Suppressor macrophage treated with lipopolysaccharide for 1 hour (primary cell): ENCODE data around the gene MYADML2.

Experiments used
- DNase-seq, 3 donors: peaks; one replicate each; pipeline ENCODE4 v3.0.0-alpha.2; 2020 to 2022

The MYADML2 gene

DNA sequence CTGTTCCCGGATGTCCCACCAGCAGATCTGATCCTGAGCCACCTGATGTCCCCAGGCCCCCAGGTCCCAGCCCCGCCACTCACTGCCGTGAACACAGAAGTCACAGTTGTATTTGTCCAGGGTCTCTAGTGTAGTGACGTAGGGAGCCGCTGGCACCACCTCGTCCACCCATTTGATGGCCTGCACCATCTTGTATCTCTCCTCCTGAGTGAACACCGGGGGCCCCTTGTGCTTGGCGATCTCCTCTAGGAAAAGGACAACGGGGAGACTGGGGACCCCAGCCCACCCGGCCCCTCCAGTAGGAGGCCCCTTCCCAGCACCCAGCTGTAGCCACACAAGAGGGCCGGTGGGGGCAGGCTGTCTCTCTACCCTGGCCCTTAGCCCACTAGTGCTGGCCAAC lies 38.2 kb downstream of the MYADML2 start:
- DNase-seq = no peak

DNA sequence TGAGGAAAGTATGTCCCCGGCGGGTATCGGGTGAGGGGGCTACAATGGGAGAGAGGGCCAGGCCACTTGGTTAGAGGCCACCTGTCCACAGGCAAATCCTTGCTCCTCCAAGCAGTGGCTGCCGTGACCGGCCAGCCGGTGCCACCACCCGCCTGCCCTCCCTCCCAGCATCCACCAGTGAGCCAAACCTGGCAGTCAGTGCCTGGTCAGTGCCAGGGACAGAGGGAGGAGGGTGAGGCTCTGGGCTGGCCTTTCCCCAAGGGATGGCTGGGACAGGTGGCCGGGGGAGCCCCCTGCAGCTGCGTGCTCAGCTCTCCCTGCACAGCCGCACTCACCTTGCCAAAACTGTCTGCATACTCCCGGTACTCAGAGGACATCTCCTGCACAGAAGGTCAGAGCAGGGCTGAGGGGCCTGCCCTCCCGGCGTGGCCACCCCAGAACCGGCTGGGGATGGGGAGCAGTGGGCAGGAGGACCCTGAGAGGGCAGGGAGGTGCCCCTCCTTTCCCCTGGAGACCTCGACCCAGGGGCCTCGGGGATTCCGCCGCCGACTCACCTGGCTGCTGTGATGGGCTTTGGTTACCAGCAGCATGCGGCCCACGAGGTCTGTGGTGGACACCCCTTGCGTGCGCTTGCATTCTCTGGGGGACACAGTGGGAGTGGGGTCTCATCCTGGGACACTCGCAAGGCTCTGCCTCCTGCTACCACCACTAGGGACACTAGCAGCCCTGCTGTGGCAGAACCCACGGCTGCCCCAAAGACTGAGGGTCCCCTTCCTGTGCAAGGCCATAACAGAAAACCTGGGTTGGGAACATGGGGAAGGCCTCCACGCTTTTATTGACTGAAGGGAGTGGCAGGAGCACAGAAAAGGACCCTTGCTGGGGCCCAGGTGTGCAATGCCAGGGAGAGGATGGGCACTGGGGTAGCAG lies 39.6 kb downstream of the MYADML2 start:
- no peak for DNase-seq

- DNase-seq = no peak
These were observed 40.4 kb downstream of the MYADML2 start for GRCh38 chr17:81906476-81907218.

GRCh38 chr17:81905993-81906392 lies 41.0 kb downstream of the MYADML2 start:
- DNase-seq = no peak

- no peak for DNase-seq
These were observed 41.6 kb downstream of the MYADML2 start for GRCh38 chr17:81905424-81905875.

DNA sequence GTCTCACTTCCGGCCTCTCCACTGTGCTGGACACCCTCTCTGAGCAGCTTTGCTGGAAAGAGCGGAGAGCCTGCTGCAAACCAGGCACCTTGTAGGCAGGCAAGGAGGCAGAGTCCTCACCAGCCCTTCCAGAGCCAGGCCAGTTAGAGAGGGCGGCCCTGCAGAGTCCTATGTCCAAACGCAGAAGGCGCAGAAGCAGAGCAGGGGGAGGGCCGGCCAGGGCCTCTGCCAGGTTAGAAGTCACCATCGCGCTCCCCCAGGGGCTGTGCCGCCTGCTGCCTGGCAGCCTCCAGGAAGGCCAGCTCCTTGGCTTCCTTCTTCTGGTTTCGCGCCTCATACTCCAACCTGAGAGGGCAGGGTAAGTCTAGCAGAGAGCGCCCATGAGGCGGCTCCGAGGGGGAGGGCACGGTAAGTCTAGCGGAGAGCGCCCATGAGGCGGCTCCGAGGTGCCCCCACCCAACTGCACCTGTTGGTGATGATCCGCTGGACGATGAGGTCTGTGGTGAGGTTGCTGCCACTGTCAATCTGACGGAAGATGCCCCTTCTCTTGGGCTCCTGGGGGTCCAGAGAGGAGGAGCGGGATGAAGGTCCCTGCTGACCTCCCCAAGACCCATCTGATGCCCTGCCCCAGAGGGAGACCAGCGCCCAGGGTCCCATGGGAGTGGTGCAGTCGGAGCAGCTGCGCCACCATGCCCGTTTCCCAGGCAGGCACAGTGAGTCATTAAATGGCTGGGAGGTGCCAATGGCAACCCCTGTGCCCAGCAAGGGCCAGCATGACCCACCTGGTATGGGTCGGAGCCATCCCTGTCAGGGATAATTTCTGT lies 42.2 kb downstream of the MYADML2 start:
- DNase-seq = no peak

- no peak for DNase-seq
These were observed 43.0 kb downstream of the MYADML2 start for GRCh38 chr17:81903896-81904599.

DNA sequence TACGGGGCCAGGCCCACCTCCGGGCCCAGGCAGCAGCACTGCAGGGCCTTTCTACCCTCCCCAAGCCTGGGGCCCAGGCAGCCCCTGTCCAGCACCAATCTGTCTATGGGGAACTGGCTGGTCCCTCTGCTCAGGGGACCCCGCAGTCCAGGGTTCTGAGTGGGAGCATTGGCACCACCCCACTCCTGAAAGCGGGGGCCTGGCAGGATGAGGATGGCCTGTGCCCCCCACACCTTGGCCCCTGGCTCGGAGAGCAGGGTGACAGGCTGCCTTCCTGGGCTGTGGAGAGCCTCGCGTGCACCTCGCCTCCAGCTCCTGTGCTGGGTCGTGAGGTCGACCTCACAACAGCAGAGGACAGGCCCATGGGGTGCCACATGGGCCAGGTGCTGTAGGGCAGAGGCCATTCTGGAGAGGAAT lies 43.6 kb downstream of the MYADML2 start:
- no peak for DNase-seq

- no peak for DNase-seq
These were observed 44.2 kb downstream of the MYADML2 start for GRCh38 chr17:81902653-81903414.

GRCh38 chr17:81902023-81902652 lies 44.9 kb downstream of the MYADML2 start, which contains the start of gene NPB:
NPB (plus strand) TSS chr17:81902238; CDS start chr17:81902278, 40 bp downstream.
- DNase-seq = peak in 2 of 3 donors; percentile 40 to 67

DNA sequence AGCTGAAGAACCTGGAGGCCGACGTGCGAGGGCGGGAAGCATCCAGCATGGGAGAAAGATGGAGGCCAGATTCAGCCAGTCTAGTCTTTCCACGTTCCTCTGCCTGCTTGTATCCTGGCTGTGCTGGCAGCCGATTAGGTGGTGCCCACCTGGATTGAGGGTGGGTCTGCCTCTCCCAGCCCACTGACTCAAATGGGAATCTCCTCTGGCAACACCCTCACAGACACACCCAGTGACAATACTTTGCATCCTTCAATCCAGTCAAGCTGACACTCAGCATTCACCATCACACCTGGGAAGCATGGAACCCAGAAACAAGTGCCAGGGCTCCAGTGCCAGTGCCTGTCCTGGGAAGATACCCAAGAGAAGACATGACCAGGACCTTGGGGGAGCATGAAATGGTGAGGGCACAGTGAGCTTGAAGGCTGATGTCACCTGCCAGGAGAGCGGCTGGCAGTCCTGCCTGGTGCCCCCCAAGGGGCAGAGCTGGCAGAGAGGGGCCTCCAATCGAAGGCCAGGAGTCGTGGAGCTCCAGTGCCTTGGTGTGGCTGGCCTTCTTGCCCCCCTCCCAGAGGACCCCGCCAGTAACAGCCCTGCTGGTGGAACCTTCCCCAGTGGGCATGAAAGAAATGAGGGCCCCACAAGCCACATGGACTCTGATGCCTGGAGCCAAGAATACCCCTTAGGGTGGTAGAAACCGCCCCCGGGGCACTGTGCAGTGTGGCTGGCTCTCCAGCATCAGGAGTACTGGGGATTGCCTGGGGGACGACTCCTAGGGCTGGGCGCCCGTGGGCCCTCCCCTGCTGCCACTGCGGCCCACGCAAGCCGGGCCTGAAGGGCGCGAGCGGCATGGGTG lies 45.6 kb downstream of the MYADML2 start:
- no peak for DNase-seq

DNA sequence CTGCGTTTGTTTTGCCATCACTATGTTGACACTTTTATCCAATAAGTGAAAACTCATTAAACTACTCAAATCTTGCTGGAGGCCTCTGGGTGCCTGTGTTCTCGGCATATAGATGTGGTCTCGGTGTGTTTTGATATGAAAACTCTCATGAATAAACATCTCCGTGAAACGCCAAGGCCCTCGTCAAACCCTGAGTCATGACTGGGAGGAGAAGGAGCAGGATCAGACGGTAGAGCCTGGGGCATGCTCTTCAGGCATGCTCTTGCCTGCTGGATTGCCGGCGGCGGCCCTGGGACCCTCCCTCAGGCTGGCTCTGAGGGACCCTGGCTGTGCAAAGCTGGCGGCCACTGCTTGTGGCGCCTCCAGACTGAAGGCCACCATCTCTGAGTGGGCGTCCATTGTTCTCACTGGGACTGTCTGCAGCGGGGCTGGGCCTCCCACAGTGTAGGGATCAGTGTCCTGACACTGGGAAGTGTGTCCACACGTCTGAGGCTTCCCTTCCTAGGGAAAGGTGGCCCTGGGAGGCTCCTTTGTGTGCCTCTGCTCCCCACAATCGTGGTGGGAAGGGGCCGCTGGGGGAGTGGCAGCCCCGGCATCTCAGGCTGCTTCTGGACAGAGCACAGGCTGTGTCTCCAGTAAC lies 46.7 kb downstream of the MYADML2 start:
- DNase-seq = no peak

DNA sequence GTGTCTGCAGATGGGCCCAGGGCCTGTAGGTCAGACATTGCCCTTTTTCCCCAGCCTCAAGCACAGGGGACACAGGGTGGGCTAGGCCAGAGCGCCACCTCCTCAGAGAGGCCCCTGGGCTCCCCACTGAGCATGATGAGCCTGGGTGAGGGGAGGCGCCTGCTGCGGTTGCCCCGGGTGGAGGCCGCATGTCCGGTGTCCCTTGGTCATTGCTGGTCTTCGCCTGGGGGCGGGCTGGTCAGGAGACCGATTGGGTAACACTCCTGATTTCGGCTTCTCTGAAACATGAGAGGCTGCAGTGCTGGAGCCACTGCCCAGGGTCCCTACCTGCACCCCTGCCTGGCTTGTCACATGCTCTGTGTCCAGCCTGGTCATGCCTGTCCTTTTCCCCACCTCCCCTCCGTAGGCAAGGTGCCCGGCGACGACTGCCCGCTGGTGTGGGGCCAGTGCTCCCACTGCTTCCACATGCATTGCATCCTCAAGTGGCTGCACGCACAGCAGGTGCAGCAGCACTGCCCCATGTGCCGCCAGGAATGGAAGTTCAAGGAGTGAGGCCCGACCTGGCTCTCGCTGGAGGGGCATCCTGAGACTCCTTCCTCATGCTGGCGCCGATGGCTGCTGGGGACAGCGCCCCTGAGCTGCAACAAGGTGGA lies 47.4 kb downstream of the MYADML2 start:
- no peak for DNase-seq

DNA sequence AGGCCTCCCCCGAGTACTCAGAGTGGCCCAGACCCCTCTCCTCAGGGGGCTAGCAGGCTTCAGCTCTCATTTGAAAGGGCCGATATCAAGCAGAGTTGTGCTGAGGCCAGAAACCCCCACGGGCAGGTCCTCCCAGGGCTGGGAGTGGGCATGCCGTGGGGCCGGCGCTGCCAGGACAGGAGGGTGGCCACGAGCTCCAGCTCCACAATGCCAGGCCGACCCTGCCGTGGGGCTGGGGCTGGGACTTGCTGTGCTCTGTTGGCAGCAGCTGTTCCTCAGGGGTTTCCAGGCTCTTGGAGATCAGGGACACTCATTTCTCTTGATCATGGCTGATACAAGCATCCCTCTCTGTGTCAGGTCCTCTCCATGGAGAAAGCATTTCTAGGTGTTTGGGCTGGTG lies 48.1 kb downstream of the MYADML2 start:
- no peak for DNase-seq

DNA sequence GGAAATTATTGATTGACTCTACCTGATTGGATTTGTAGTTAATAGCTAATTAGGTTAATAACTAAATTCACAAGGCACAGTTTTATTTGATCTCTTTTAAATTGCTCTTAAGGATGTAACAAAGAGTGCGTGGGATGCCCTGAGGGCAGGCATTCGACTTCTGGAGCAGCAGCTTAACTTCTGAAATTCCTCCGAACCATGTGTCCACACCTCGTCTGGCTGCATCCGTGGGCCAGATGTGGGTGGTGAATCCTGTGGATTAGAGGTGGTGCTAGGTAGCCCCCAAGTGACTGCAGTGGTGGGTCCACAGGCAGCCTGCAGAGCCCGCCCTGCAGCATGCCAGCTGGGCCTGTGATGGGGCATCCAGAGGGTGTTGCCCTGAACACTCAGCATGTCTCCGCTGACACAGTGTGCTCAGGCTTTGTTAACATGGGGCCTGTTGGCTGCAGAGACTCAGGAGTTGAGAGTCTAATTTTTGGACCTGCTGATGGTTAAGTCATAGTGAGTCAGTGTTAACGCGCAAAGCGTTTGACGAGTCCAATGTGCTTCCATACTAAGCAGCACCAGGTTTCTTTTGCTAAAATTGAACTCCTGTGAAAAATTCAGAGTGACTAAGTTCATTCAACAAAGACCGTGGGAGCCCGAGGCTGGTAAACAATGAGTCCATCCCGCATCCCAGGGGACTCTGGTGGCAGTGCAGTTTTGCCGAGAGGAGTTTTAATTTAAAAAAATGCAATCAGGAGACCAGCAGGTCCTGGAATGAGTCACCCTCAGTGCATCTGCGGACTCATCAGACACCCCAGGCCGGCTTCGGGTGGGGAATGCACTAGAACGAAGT lies 48.8 kb downstream of the MYADML2 start:
- DNase-seq = no peak

DNA sequence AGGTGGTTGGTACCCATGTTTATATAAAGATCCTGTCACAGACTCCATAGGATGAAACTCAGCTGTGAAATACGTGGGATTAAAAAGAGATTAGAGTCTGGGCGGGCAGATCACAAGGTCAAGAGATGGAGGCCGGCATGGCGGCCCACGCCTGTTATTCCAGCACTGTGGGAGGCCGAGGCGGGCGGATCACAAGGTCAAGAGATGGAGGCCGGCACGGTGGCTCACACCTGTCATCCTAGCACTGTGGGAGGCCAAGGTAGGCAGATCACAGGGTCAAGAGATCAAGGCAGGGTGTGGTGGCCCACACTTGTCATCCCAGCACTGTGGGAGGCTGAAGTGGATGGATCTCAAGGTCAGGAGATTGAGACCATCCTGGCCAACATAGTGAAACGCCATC lies 51.6 kb downstream of the MYADML2 start:
- no peak for DNase-seq

DNA sequence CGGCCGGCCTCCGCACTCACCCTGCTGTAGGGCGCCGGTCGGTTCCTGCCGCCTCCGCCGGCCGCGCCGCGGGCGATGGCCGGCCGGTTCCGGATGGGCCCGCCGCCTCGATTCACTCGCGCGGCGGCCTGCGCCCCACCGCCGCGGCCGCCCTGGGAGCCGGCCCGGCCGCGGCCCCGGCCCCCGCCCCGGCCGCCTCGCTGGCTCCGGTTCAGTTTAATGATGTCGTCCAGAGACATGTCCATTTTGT lies 55.8 kb downstream of the MYADML2 start:
- no peak for DNase-seq
